MCF 10A (cell line): Measurements from ENCODE around the gene EFNA2. TPM values are rescaled to one million over a fixed set of nuclear protein-coding genes. Genes with fewer than 3 reads are reported as not detected.
"Not testable (repeated sequence)": the region's sequence is repeated elsewhere in the genome, so short reads cannot be mapped to it uniquely, and the experiment has no call there.

Source experiments
- BruUV-seq: library from RNA; stranded (reverse); fragments of 400-500 nt; replicated peaks from 2 replicates; lab custom pipeline; 2021; lab: Mats Ljungman, UMichigan
- CTCF ChIA-PET: fragments of 300-600 bp; sonication (Branson Sonifier 250); formaldehyde crosslinking; extraction: SDS; loops from one replicate; lab custom pipeline; 2021; ENCODE audit warnings: antibody characterized with exemption, inconsistent platforms; lab: Yijun Ruan, JAX
- POLR2A ChIA-PET: fragments of 300-600, 350-650 bp; sonication (Branson Sonifier 250); formaldehyde crosslinking; extraction: SDS; loops from one replicate; lab custom pipeline; 2020; ENCODE audit warnings: antibody characterized with exemption, inconsistent platforms; lab: Yijun Ruan, JAX
- DNase-seq: peaks from one replicate; pipeline ENCODE4 v3.0.0-alpha.2; 2018; ENCODE audit not compliant: unreplicated experiment
- H3K27ac Mint-ChIP-seq: one replicate; pipeline ENCODE4 v1.8.0; 2022; ENCODE audit warnings: mild to moderate bottlenecking, low read depth, mixed read lengths; ENCODE audit not compliant: unreplicated experiment
- H3K27me3 Mint-ChIP-seq: one replicate; pipeline ENCODE4 v1.8.0; 2022; ENCODE audit warnings: mixed read lengths; ENCODE audit not compliant: insufficient read depth, unreplicated experiment
- H3K36me3 Mint-ChIP-seq: one replicate; pipeline ENCODE4 v1.8.0; 2022; ENCODE audit warnings: mild to moderate bottlenecking, moderate library complexity, mixed read lengths; ENCODE audit not compliant: insufficient read depth, unreplicated experiment
- H3K4me1 Mint-ChIP-seq: one replicate; pipeline ENCODE4 v1.8.0; 2022; ENCODE audit warnings: mixed read lengths; ENCODE audit not compliant: insufficient read depth, unreplicated experiment
- H3K4me3 Mint-ChIP-seq: one replicate; pipeline ENCODE4 v1.8.0; 2022; ENCODE audit warnings: mild to moderate bottlenecking, moderate library complexity, mixed read lengths; ENCODE audit not compliant: unreplicated experiment
- H3K9me3 Mint-ChIP-seq: one replicate; pipeline ENCODE4 v1.8.0; 2022; ENCODE audit warnings: mixed read lengths; ENCODE audit not compliant: unreplicated experiment
- intact Hi-C: fragments of 100-400 bp; cut with micrococcal nuclease; formaldehyde crosslinking; loops from 2 replicates; pipeline ENCODE4 v1.14.1; 2022
- total RNA-seq: library from RNA; stranded (reverse); gene quantifications from 2 replicates; pipeline ENCODE4 v1.2.3, GENCODE V29; 2022
- TF ChIP-seq, protein P1 (sequence below): fragments of 200-600 bp; IDR thresholded peaks from one replicate; pipeline ENCODE4 v1.8.0; 2022; ENCODE audit warnings: antibody characterized with exemption, mild to moderate bottlenecking; ENCODE audit not compliant: unreplicated experiment

EFNA2 gene
- total RNA-seq, 1 experiment from 2014 or later = not detected

DNA sequence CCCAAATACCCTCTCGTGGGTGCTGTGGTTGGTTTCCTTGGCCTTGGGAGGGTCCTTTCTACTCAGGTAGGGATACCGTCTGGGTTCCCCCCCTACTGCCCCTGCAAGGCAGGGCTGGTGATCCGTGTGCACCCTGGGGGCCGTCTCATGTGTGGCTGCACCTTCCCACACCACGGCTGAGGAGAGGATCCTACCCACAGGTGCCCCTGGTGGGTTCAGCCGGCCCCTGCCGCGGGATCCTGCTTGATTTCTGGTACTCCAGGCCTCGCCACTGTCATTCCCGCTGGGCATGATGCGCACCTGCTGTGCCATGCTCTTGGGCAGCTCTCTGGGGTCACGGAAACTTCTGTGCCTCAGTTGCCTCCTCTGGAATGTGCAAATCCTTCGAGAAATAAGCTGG lies 30.8 kb downstream of the EFNA2 start:
- TF ChIP-seq, protein P1, sequence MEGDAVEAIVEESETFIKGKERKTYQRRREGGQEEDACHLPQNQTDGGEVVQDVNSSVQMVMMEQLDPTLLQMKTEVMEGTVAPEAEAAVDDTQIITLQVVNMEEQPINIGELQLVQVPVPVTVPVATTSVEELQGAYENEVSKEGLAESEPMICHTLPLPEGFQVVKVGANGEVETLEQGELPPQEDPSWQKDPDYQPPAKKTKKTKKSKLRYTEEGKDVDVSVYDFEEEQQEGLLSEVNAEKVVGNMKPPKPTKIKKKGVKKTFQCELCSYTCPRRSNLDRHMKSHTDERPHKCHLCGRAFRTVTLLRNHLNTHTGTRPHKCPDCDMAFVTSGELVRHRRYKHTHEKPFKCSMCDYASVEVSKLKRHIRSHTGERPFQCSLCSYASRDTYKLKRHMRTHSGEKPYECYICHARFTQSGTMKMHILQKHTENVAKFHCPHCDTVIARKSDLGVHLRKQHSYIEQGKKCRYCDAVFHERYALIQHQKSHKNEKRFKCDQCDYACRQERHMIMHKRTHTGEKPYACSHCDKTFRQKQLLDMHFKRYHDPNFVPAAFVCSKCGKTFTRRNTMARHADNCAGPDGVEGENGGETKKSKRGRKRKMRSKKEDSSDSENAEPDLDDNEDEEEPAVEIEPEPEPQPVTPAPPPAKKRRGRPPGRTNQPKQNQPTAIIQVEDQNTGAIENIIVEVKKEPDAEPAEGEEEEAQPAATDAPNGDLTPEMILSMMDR = no peak
- DNase-seq = no peak
- no peaks in the 10 kb centered on the region for H3K27me3 Mint-ChIP-seq
- H3K9me3 Mint-ChIP-seq = no peaks in the 10 kb centered on the region
- ChIA-PET POLR2A (interaction anchor here (0.6 to 1.5 kb wide), 3 partner anchors 9 to 38 kb away, joined by 3 to 5 read pairs (median 3); a partner anchor contains a TSS), CTCF (interaction anchor here (0.6 to 1.0 kb wide), 5 partner anchors 14 to 32 kb away, joined by 3 to 5 read pairs (median 3); no protein-coding TSS in a partner anchor)
- no TSS peak for BruUV-seq
- intact Hi-C loops = loop anchor here (10.0 kb wide), 1 partner anchor 68 kb away; the partner anchor contains the start of gene NDUFS7
- H3K4me1 Mint-ChIP-seq = no peaks in the 10 kb centered on the region
- H3K36me3 Mint-ChIP-seq = peaks cover 6% of the 10 kb centered on the region
- no peak overlapping the region for H3K27ac Mint-ChIP-seq
- H3K4me3 Mint-ChIP-seq = no peak overlapping the region

DNA sequence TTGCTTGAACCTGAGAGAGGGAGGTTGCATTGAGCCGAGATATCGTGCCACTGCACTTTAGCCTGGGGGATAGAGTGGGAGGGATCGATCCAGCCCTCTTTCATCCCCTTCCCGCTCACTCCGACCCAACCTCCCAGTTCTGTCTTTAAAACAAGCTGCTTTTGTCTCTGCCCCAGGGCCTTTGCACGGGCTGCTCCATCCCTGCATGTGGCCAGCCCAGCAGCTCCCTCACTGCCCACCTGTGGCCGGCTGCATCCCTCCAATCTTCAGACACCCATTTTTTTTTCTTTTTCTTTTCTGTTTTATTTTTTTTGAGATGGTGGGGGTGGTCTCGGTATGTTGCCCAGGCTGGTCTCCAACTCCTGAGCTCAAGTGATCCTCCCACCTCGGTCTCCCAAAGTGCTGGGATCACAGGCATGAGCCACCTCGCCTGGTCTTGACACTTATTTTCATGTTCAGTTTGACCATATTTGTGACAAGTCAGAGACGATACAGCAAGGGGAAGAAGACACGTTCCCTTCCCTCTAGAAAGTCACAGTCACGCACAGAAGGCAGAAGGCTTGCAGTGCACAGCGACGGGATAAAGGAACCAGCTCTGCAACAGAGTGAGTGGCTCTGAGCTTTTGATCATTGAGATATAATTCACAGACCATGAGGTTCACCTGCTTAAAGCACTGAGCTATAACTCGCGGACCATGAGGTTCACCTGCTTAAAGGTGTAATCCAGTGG lies 31.8 kb downstream of the EFNA2 start:
- CTCF ChIA-PET = interaction anchor here (0.7 to 1.0 kb wide), 3 partner anchors 24 to 106 kb away, joined by 3 to 4 read pairs (median 3); no protein-coding TSS in a partner anchor
- no TSS peak for BruUV-seq

DNA sequence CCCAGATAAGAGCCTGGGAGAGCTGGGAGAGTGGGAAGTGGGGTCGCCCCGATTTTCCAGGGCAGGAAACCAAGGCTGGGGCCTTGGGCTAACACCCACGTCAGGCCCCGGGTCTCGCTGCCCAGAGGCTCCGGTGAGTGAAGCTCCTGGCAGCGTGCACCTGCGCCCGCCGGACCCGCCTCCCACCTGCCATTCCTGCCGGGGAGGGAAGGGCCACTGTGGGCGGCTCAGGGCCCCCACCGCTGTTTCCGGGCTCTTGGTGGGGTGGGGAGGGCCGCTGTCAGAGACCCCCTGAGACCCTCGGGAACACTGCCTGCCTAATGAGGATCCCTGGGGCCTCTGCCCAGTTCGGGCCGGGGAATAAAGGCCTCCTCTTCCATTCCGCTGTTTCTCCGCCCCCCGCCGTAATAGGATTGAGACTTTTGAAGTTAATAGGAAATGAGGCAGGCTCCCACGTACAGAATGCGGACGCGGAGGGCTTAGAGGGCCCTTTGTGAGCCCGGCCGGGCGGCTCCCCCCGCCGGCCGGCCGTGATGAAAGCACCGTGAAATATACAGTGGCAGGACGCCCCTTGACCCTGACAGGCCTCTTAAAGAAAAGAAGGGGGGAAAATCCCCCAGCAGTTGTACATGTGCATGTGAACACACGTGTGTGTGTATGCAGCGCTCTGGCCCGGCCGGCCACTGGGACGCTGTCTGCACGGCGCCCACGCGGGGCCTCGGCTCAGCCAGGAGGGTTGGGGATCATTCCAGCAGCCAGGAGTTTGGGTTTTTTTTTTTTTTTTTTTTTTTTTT lies 33.2 kb downstream of the EFNA2 start:
- TF ChIP-seq, protein P1 = no peak
- POLR2A ChIA-PET = no interaction called here
- H3K9me3 Mint-ChIP-seq = no peaks in the 10 kb centered on the region
- CTCF ChIA-PET = interaction anchor here (0.6 kb wide), 1 partner anchor 37 kb away, joined by 3 read pairs; no protein-coding TSS in a partner anchor
- no TSS peak for BruUV-seq
- H3K27me3 Mint-ChIP-seq = peaks cover 12% of the 10 kb centered on the region
- peaks cover 6% of the 10 kb centered on the region for H3K36me3 Mint-ChIP-seq
- no peak for DNase-seq
- intact Hi-C loops = loop anchor here (10.0 kb wide), 1 partner anchor 66 kb away; the partner anchor contains the start of gene NDUFS7
- no peak overlapping the region for H3K27ac Mint-ChIP-seq
- peaks cover 6% of the 10 kb centered on the region for H3K4me1 Mint-ChIP-seq
- H3K4me3 Mint-ChIP-seq = no peak overlapping the region

More for the DNA sequence above, 31.8 kb downstream of the EFNA2 start:
- Mint-ChIP-seq H3K4me1 (peaks cover under 1% of the 10 kb centered on the region), H3K9me3 (no peaks in the 10 kb centered on the region), H3K4me3 (no peak overlapping the region), H3K27me3 (peaks cover 3% of the 10 kb centered on the region), H3K36me3 (peaks cover 6% of the 10 kb centered on the region), H3K27ac (no peak overlapping the region)
- TF ChIP-seq, protein P1 = no peak
- no peak for DNase-seq
- intact Hi-C loops = loop anchor here (10.0 kb wide), 1 partner anchor 67 kb away; the partner anchor contains the start of gene NDUFS7
- POLR2A ChIA-PET = interaction anchor here (0.6 to 1.5 kb wide), 3 partner anchors 10 to 57 kb away, joined by 3 to 5 read pairs (median 3); a partner anchor contains a TSS

DNA sequence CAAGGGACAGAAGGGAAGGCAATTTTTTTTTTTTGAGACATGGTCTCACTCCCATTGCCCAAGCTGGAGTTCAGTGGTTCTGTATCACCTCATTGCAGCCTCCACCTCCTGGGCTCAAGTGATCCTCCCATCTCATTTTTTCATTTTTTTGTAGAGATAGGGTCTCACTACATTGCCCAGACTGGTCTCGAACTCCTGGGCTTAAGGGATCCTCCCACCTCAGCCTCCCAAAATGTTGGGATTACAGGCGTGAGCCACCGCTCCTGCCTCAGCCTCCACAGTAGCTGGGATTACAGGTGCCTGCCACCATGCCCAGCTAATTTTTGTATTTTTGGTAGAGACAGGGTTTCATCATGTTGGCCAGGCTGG lies 34.6 kb downstream of the EFNA2 start:
- H3K36me3 Mint-ChIP-seq, H3K4me3 Mint-ChIP-seq, H3K9me3 Mint-ChIP-seq, DNase-seq, H3K4me1 Mint-ChIP-seq, POLR2A ChIA-PET, intact Hi-C loops, H3K27ac Mint-ChIP-seq, BruUV-seq: not testable (repeated sequence)
- CTCF ChIA-PET = interaction anchor here (1.7 kb wide), 1 partner anchor 40 kb away, joined by 3 read pairs; no protein-coding TSS in a partner anchor
- H3K27me3 Mint-ChIP-seq = peaks cover 12% of the 10 kb centered on the region
